HG03469 (cell line): ENCODE results near the gene SEZ6.

Experiments
- ATAC-seq: cut with Tn5 transposase; IDR thresholded peaks from one replicate; pipeline ENCODE4 v1.9.1; 2021; ENCODE audit warnings: mild to moderate bottlenecking, moderate library complexity, moderate number of reproducible peaks; ENCODE audit not compliant: unreplicated experiment

Gene SEZ6

GRCh38 chr17:28977659-28978355 lies 28.0 kb downstream of the SEZ6 start:
- ATAC-seq, result no peak

DNA sequence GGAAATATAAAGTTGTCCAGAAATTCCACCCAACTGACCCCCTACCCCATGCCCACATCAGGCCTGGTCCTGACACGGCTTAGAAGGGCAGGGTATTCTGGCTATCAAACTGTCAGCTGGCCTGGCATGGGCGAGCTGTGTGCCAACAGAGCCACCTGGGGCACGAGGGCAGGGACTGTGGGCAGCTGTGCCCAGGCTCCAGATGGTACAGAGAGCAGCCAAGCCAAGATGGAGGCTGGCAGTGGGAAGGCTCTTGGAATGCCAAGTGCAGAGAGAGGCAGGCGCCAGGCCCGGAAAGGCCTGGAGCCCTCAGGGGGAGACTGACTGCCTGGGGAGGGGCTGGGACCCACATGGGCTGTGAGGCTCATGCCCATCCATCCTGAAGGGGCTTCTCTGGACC lies 30.2 kb downstream of the SEZ6 start:
- ATAC-seq, result no peak

GRCh38 chr17:28975031-28975430 lies 30.8 kb downstream of the SEZ6 start:
- ATAC-seq, result no peak

- ATAC-seq, result no peak
These were observed 31.4 kb downstream of the SEZ6 start for GRCh38 chr17:28974451-28974850.

GRCh38 chr17:28973425-28973824 lies 32.4 kb downstream of the SEZ6 start:
- ATAC-seq, result no peak

GRCh38 chr17:28972437-28972836 lies 33.4 kb downstream of the SEZ6 start:
- no peak for ATAC-seq

GRCh38 chr17:28970879-28971278 lies 35.0 kb downstream of the SEZ6 start:
- no peak for ATAC-seq

- ATAC-seq, result no peak
These were observed 36.0 kb downstream of the SEZ6 start for GRCh38 chr17:28969706-28970393.

DNA sequence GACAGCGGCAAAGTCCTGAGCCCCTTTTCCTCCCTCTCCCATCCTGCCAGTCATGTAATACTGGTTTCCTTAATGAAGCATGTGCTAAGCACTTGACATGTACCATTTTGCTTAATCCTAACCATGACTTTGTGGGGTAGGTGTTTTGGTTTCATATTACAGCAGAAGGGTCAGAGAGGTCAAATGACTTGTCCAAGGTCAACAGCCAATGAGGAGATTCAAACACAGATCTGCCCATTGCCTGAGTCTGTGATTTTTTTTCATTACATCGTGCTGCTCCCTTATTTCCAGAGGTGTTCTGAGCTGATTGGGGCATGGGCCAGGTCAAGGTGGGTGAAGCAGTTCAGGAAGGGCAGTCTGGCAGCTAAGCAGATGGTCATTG lies 36.9 kb downstream of the SEZ6 start:
- no peak for ATAC-seq

- no peak for ATAC-seq
These were observed 37.5 kb downstream of the SEZ6 start for GRCh38 chr17:28968231-28968913.

GRCh38 chr17:28967221-28968135 lies 38.4 kb downstream of the SEZ6 start:
- ATAC-seq, result no peak

- no peak for ATAC-seq
These were observed 42.0 kb downstream of the SEZ6 start for GRCh38 chr17:28963841-28964240.

- no peak for ATAC-seq
These were observed 42.7 kb downstream of the SEZ6 start for GRCh38 chr17:28963055-28963611.

DNA sequence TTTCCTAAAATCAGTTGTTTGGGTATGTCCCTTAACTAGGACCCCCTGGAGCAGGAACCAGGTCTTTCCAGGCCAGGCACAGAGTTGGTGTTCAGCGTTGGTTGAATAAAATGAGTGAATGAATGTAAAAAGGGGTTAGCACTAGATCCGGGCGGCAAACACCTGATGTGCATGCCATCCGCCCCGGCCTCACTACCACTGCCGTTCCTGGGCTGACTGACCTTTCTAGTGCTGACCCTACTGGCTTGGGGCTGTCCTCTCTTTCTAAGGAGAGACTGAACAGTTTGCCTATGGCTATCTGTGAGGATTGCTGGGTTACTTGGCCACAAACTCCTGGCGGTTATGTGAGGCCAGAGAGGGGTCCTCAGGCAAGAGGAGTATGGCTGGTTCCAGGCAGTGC lies 44.4 kb downstream of the SEZ6 start:
- ATAC-seq, result no peak

- no peak for ATAC-seq
These were observed 45.4 kb downstream of the SEZ6 start for GRCh38 chr17:28960256-28961061.

GRCh38 chr17:28959471-28959871 lies 46.4 kb downstream of the SEZ6 start:
- ATAC-seq, result no peak

DNA sequence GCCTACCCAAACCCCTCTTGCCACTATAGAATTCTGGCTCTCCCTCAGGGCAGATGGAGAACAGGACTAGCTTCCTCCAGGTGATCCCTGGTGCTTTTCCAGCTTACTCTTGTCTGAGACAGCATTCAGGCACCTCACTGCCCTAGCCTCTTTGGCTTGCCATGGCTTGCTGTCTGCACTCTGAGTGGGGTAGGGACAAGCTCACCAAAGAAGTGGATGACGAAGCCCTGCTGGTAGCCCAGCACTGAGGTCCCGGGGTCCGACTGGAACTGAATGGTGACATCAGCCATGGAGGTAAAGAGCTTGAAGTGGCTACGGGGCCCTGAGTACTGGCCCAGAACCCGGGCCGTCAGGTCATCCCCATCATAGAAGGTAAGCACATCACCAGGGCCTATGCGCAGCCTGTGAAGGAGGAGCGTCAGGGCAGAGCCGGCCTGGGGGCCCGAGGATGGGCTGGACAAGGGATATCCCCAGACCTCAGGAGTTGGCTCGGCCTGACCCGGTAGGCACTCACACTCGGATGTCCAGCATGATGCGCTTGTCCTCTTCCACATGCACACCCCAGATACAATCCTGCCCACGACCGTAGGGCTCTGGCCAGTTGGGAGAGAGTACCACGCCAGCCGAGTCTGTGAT lies 46.9 kb downstream of the SEZ6 start:
- ATAC-seq, result no peak

DNA sequence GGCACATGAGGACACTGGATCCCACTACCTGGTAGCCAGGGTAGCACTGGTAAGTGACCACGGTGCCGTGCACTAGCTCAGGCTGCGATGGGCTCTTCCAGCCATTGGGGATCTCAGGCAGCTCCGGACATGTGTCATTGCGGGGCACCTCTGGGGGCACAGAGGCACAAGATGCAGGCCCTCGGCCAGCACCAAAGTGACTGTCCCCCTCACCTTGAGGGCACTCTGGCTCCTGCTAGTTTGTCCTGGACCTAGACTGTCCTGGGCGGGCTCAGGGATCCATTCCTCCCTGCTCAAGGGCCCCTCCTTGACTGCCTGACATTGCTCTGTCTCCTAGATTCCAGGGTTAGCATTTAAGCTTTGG lies 47.9 kb downstream of the SEZ6 start:
- no peak for ATAC-seq

DNA sequence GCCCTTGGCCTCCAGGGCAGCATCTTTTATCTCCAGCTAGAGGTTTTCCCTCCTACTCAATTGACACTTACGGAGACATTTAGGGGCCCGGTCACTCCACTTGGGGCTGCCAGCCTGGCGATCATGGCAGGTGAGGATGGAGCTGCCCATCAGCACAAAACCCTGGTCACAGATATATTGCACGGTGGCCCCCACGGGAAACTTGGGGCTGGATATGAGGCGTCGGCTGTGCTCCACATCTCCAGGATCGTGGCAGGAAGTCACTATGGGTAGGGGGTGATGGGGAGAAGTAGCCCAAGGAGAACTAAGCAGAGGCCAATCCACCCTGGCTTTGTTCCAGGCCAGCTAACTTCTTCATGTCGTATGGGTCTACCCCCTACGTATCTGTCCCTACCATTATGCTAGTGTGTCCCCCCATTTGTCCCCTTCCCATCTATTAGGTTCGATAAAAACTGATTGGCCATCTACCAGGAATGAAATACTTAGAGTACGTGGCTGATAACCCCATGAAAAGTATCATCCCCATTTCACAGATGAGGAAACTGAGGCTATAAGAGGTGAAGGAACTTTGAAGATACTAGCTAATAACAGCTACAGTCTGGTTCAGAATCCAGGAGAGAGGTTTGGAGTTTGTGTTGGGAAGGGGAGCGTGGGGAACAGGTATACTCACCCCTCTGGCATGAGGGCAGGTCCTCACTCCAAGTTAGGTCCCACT lies 48.4 kb downstream of the SEZ6 start:
- ATAC-seq, result no peak
